GM19395 (cell line): Measurements from ENCODE around the gene CHCHD6.
A peak's percentile ranks its signal among the peaks of the same experiment; 100 is the strongest.

Experiments used
- ATAC-seq: cut with Tn5 transposase; IDR thresholded peaks from one replicate; pipeline ENCODE4 v1.9.1; 2021; ENCODE audit warnings: mild to moderate bottlenecking, moderate library complexity; ENCODE audit not compliant: unreplicated experiment

CHCHD6 gene

DNA sequence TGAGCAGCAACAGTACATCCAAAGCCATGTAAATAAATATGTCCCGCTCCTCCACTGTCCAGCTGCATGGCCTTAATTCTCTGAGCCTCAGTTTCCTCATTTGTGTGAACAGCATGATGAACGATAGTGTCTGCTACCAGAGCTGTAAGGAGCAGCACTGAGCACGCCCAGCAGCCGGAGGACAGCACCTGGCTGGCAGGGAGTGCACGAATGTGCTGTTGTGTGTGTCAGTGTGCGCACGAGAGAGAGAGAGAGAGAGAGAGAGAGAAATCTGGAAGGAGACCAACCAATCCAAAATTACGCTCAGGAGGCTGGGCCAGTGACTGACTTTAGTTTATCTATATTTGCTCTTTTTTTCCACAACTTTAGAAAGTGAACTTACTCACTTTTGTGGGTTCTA is 252.3 kb downstream of the CHCHD6 start:
- ATAC-seq: no peak

DNA sequence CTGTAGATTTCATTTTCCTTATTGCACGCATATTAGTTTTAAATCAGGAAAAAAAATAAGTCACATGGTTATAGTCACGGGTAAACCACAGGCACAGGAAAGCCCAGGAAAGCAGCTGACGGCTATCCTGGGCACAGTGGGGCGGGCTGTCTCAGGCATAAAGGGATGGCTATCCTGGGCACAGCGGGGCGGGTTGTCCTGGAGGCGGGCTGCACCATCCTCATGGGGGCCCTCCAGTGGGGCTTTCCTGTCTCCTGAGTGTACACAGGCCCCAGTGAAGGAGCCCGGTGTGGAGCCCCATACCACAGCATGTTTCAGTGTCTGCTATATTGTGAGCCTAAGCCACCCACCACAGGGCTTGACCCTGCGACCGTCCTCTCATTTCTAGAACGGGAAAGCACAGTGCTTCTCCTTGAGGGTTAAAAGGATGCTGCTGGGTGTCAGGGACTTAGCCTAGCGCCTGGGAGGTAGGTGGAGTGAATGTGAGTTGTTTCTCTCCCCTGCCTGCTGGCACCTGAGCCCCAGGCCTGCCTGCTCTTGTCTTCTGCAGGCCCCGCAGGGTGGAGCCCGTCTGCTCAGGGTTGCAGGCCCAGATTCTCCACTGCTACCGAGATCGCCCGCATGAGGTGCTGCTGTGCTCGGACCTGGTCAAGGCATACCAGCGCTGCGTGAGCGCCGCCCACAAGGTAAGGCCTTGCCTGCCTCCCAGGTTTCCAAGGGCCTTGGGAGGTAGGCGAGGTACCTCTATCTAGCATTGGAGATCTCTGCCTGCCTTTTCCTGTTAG is 253.0 kb downstream of the CHCHD6 start:
- ATAC-seq: no peak

GRCh38 chr3:126957776-126958637 is 254.0 kb downstream of the CHCHD6 start:
- ATAC-seq: no peak

DNA sequence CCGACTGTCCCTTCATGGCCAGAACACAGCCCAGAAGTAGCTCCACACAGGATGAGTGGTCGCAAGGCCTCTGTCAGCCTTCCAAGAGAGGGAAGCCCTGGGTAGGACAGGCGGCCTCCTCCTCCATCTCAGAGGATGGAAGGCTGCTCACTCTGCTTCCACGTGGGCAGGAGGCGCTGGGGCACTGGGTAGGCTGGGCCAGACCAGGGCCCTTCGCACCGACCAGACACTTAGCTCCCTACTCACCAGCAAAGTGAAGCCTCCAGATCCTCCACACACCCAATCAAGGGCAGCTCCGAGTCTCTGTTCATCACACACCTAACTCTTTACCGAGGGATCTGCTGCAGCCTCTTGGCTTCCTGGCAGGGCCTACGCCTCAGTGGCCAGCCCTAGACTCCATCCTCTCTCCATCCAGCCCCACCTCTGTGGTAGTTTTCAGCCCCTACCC is 254.6 kb downstream of the CHCHD6 start:
- no peak for ATAC-seq

DNA sequence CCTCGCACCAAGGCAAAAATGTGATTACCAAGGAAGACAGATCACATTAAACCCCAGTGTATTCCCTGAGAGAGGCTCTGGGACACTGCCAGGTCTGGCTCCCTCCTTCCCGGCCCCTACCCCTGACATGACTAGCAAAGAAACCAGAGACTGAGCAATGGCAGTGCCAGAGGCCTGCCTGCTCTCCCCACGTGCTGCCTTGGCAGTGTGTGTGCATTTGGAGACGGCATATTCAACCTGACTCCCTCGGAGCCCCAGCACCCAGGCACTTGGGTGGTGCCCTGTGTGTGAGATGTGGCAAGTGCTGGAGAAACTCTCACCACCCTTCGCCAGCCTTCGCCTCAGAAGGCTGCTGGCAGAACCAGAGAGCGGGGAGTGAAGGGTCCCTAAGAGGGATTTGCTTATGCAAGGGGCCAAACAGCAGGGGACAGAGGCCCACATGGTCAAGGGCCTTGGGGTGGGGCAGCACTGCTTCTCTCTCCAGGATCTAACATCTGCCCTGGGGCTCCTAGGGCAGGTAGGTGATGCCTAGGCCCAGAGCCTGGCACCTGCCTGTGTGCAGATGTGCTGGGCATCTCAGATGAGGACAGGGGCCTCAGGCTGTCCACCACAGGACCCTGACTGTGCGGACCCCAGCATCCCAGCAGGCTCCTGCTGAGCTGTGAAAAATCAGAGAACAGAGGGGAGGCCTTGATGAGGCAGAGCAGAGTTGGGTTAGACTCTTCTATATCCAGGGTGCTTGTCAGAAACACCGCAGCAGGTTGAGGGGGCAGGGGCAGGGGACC is 255.3 kb downstream of the CHCHD6 start:
- no peak for ATAC-seq

DNA sequence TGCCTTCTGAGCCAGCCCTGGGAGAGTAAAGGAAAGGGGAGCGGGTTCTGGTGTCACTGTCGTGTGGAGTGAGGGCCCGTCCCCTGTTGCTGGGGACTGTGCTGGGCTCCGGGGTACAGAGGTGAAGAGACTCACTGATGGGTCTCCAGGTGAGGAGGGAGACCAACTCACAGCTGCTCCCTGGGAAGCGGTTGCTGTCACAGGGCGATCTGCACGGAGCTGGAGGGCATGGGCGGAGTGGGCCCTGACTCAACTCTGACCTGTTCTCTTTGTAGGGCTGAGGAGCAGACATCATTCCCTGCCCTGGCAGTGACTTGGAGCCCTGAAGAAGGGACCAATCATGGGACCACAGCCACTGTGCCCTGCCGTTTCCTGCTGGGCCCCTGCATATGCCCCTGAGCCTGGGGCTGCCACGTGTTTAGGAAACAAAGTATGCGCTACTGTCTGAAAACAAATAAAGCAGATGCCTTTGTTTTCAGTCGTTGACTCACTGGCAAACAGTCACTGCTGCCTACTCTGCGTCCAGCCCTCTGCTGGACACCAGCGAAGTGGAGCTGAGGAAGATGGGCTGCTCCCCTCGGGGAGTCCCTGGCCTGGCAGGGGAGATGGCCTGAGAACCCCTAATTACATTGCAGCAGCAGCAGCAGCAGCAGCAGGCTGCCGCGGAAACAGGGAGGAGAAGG is 256.0 kb downstream of the CHCHD6 start:
- ATAC-seq: no peak

DNA sequence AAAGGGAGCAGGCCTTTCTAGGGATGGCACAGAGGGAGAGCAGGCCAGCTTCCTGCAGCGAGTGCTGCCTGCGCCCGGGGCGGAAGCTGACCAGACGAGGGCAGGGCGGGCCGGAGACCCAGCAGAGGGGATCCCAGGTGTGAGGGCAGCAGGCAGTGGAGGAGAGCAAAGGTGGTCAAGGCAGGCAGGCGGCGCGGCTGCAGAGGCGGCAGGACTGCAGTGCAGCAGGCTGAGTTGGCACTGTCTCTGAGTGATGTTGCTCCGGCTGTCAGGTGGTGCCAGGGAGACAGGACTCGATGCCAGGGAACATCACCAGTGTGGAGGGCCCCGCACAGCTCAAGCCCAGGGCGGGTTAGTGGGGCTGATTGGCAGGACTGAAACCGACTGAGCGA is 256.6 kb downstream of the CHCHD6 start:
- no peak for ATAC-seq

DNA sequence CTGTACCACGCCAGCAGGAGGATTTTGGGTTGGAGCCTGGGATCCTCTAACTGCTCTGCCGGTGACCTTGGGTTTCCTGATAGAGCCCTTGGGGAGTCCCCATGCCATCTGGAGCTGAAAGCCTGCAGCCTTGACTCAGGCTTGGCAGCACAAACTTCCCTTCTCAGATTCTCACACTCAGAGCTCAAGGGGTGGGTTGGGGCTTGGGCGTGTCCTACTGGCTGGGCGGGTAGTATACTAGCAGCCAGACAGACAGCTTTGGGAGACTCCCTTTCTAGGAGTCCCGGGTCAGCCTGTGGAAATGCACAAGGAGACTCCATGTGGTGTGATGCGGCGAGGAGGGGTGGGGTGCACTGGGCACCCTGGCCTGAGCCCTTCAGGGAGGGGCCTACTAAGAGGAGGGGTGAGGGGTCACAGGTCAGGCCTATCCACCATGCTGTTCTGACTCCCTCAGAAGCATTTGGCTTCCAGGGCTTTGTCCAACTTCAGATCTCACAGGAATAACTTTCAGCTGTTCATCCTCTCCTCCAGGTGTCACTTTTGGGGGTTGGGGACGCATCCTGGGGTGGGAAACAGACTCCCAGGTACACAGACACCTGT is 257.3 kb downstream of the CHCHD6 start:
- ATAC-seq: peak; percentile 66

DNA sequence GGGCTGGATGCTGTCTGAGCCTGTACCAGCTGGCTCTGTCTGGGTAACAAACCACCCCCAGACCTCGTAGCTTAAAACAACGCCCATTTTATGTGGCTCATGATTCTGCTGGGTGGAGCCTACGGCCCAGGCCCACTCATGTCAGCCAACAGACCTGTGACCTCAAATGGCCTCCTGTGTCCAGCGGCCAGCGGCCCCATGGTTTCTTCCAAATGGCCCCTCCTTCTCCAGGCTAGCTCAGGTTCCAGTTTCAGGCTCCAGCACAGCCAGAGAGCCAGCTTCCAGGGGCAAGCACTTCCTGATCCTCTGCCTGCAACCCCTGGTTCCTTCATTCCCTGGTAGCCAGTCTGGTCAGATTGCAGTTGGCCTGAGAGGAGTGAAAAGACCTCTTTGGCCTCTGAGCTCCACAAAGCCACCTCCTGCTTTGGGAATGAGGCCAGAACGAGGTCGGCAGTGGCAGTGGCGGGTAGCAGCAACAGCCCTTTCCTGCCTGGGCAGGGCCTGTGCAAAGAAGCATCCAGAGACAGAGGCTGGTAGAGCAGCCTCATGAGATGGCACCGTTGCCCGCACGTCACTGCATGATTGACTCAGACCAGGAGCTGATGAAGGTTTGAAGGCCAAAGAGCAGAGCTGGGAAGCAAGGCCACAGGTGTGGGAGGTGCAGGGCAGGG is 257.9 kb downstream of the CHCHD6 start:
- ATAC-seq: no peak

GRCh38 chr3:126962756-126963155 is 258.7 kb downstream of the CHCHD6 start:
- no peak for ATAC-seq

GRCh38 chr3:126963261-126964190 is 259.5 kb downstream of the CHCHD6 start:
- ATAC-seq: no peak

- ATAC-seq: no peak
Measured at GRCh38 chr3:126964261-126964660, 260.2 kb downstream of the CHCHD6 start.

DNA sequence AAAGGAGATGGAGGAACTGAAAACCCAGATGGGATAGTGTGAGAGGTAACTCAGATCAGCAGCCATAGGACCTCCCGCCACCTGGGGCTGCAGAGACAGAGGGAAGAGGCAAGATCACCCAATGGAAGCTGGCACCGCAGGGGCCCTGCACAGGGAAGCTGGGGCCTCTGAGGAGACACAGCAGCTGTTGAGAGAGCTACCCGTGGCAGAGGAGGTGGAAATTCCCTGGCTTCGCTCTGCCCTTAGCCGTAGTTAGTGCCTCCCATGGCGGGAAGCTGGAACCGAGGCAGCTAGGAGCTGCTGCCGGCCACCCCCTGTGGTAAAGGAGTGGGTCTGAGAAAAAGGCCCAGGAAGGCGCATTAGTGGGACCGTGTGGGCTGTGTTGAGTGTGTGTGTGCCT is 260.9 kb downstream of the CHCHD6 start:
- ATAC-seq: no peak

DNA sequence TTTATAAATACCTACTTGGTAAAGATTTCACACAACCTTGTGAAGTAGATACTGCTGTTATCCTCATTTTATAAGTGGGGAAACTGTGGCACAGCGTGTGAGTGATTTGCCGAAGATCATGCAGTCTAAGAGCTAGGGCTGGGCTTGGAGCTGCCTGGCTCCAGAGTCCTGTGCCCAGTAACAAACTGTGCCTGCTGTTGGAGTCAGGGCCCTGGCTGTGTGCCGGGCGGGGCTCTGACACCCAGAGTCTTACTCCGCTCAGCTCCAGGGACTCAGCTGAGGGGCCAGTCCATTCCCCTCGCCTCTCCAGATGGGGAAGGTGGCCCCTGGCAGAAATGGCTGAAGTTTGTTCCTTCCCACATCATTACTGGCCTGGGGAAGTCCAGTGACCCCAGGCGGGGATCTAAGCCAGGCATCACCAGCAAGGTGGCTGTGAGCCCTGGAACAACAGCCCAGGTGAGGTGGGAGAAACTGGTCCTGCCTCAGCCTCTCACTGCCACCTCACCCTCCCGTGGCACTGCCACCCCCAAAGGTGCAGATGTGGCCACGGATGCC is 261.6 kb downstream of the CHCHD6 start:
- no peak for ATAC-seq

DNA sequence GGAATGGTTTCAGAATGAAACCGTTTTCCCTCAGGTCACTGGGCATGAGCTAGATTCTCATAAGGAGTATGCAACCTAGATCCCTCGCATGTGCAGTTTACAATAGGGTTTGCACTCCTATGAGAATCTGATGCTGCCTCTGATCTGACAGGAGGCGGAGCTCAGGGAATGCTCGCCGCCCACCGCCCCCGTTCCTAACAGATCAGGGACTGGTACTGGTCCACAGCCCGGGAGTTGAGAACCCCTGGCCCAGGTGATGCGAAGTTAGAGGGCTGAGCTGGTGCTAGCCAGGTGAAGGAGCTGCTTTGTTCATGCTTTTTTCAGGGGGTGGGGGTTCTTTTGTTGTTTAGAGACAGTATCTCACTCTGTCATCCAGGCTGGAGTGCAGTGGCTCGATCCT is 263.3 kb downstream of the CHCHD6 start:
- no peak for ATAC-seq

DNA sequence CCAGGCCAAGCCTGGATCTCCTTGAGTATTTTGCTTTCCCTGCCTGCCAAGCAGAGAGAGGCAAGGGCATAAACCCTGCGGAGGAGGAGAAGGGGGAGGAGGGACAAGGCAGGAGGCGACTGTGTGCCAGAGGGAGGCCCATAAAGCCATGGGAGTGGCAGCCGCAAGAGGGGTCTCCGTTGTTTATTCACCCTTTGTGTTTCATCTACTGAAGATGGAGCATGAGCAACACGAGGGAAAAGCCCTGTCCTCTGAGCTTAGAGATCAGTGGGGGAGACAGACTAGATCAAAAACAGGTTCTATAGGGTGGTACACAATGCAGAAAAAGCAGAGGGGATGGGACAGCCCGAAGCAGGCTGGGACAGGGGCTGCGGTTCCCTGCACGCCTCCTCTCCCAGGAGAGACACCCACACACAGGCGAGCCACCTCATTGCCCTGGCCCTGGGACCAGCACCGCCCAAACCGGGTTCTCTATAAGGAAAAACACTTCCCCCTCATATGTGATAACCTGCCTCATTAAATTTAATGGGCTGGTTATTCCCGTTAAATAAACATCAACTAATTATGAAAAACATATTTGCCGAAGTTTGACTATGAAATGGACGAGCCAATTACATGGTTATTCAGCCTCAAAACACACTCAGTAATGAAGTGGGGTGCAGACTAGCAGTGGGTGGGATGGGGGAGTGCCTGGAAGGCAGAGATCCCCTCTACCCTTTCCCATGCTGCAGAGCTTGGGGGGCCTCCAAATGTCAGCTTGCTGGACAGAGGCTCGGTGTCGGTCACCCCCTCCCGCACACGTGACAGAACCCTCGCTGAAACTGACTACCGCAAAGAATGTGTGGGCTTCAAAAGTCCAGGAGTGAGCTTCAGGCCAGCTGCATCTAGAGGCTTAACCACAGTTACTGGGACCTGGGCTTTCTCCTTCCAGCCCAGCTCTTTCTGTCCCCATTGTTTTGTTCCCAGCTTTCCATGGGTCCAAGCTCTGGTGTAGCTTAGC is 264.7 kb downstream of the CHCHD6 start:
- ATAC-seq: no peak

DNA sequence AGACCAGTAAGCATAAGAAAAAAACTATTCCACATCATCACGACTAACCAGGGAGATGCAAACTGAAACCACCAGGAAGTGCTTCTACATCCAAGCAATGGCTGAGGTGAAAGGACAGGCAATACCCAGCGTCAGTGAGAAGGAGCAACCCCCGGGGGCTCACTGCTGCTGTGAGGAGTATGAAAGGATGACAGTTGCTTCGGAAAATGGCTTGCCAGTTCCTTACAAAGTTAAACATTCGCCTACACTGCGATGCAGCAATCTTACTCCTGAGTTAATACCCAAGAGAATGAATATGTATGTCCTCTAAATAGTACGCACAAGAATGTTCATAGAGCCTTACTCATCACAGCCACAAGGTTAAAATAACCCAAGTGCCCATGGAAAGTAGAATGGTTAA is 265.5 kb downstream of the CHCHD6 start:
- ATAC-seq: no peak
